Liver (tissue), 3 donors: ENCODE results near the gene HBG2.

Source experiments
- TAF1 ChIP-seq: conservative IDR thresholded peaks from 2 replicates; pipeline ENCODE4 v1.6.1; 2016; ENCODE audit warnings: antibody characterized with exemption, mild to moderate bottlenecking
- YY1 ChIP-seq: IDR thresholded peaks from 2 replicates; pipeline ENCODE4 v1.6.1; 2016; ENCODE audit warnings: antibody characterized with exemption, mild to moderate bottlenecking
- TF ChIP-seq, protein P1 (sequence below): fragments of 150-350 bp; IDR thresholded peaks from 2 replicates; pipeline ENCODE4 v1.5.1; 2017; ENCODE audit warnings: improper control_type of control experiment, low read depth, low read length; ENCODE audit not compliant: missing input control
- donor health status: healthy.
- donor health status: healthy.

GRCh38 chr11:5280582-5281102 lies 26.1 kb upstream of the HBG2 start:
- TF ChIP-seq YY1: no peak
- TF ChIP-seq, protein P1, sequence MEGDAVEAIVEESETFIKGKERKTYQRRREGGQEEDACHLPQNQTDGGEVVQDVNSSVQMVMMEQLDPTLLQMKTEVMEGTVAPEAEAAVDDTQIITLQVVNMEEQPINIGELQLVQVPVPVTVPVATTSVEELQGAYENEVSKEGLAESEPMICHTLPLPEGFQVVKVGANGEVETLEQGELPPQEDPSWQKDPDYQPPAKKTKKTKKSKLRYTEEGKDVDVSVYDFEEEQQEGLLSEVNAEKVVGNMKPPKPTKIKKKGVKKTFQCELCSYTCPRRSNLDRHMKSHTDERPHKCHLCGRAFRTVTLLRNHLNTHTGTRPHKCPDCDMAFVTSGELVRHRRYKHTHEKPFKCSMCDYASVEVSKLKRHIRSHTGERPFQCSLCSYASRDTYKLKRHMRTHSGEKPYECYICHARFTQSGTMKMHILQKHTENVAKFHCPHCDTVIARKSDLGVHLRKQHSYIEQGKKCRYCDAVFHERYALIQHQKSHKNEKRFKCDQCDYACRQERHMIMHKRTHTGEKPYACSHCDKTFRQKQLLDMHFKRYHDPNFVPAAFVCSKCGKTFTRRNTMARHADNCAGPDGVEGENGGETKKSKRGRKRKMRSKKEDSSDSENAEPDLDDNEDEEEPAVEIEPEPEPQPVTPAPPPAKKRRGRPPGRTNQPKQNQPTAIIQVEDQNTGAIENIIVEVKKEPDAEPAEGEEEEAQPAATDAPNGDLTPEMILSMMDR: no peak
- no peak for TF ChIP-seq TAF1
